MV-4-11 (cell line): ENCODE measurements around the gene MBD6.
A peak's percentile ranks its signal among the peaks of the same experiment; 100 is the strongest.

Source experiments
- DNase-seq: peaks from one replicate; lab custom pipeline; 2025; lab: John Stamatoyannopoulos, UW

The MBD6 gene

DNA sequence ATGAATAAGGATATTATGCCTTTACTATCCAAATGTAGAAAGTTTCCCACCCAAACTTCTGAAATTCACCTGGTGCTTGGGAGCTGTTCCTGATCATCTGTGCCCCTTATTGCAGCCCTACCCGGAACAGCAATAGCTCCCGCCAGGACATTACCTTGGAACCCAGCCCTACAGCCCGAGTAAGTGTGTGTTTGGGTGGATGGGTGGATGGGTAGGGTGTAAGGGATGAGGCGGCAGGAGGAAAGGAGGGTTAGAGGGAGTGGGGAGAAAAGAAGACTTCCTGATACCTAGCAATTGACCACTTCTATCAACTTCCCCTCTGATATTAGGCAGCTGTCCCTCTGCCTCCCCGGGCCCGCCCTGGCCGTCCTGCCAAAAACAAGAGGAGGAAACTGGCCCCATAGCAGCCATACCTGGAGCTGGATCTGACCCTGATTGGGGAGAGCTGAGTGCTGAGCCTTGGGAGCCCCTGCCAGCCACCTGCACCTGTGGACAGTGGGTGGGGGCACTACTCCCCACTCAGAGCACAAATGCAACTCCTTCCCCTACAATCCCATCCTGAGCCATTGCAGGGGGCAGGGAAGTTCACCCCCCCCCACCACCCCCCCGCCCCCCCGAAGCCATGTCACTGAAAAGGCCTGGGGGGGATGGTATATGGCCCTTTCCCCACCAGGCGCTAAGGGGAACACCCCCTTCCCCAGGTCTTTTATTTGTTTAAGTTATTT is 6.4 kb downstream of the MBD6 start:
- DNase-seq, result no peak

DNA sequence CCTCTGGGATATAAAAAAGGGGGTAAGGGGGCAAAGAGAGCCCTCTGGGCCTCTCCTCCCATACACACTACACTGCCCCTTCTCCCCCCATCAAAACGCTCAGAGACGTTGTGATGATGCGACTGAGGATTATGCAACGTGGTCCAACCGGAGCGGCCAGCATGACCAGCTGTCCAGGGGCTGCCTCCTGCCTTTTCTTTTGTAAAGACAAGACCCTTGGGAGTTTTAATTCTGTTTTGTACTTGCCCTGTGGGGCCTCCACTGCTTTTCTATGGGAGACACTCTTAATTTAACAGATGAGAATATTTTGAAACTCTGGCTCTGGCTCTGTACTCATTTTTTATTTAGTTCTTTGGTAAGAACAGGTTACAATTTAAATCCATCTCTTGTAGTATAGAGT is 7.2 kb downstream of the MBD6 start:
- no peak for DNase-seq

GRCh38 chr12:57530396-57531142 is 7.9 kb downstream of the MBD6 start:
- no peak for DNase-seq

- no peak for DNase-seq
Observed at GRCh38 chr12:57531836-57532235, 9.2 kb downstream of the MBD6 start.

DNA sequence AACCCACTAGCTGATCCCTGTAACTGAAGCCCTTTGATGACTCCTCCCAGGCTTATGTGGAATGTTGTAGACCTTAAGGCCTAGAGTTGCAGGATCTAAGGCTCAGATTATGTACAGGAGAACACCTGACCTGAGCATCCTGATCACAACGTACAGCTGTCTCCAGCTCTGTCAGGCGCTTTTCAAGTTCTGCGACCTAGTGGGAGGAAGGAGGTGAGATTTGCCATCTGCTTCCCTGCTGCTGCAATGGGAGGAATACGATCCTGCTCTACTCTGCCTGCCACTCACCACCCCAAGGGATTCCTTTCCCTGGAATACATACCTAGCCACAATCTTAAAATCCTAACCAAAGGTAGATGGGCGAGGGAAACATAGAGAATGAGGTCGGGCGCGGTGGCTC is 10.5 kb downstream of the MBD6 start:
- DNase-seq, result no peak

GRCh38 chr12:57534250-57534649 is 11.6 kb downstream of the MBD6 start:
- DNase-seq, result no peak

- DNase-seq, result no peak
Observed at GRCh38 chr12:57534991-57535543, 12.4 kb downstream of the MBD6 start.

- no peak for DNase-seq
Observed at GRCh38 chr12:57535764-57536596, 13.4 kb downstream of the MBD6 start.

DNA sequence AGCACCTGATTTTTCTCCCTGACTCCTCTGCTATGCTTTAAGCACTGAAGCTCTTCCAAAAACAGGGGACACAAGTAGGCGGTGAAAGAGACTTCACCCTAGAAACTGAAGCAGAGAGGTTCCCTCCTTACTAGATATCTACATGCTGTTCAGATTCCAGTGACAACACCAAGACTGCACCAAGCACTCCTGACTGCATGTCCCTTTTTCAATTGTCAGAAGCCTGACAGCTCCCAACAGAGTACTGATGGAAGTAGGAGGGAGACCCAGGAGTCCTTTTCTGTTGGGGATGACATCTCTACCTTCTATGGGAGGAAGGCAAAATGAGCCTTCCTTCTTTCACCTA is 13.9 kb downstream of the MBD6 start:
- no peak for DNase-seq

GRCh38 chr12:57539134-57539768 is 16.6 kb downstream of the MBD6 start:
- no peak for DNase-seq

GRCh38 chr12:57541001-57541400 is 18.4 kb downstream of the MBD6 start:
- no peak for DNase-seq

DNA sequence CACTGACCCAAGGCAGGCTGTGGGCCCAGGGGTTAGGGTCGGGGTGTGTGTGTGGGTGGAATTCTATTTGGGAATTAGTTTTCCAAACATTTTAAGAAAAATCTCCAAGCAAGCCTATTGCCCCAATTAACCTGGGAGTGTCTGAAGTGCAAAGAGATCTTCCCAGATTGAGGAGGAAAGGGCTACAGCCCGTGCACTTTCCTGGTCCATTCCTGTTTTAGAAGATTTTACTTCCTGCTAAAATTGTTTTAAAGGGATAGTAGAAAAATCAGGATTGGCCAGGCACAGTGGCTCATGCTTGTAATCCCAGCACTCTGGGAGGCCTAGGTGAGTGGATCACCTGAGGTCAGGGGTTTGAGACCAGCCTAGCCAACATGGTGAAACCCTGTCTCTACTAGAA is 19.1 kb downstream of the MBD6 start:
- DNase-seq, result no peak

- DNase-seq, result no peak
Observed at GRCh38 chr12:57543581-57543980, 21.0 kb downstream of the MBD6 start.

DNA sequence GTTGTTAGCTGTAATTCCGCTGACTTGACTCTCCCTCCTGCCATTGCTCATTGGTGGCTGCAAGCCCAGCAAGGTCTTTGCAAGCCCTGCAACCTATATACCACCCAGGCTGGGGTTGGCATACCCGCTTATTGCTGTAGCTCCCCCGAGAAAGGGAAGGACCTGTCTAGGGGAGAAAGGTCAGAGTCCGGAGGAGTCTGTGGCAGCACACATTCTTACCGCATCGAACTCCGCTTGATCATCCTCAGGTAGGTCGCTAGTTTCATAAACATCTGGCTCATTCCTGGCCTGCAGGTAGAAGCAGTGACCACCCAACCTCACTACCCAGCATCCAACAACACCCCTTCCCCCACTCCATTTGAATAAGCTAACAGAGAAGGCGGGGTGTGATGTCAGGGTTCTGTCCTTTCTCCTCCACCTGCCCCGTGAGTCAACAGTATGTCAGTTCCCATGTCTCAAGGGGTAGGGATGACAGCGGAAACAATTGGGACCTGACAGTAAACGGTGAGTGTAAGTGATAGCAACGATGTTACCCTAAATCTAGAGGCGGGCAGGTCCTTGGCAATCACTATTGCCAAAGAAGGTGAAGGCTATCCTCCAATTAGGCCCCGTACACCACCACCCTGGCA is 23.3 kb downstream of the MBD6 start:
- DNase-seq, result no peak

GRCh38 chr12:57546438-57547287 is 24.0 kb downstream of the MBD6 start, which contains the start of gene DCTN2:
Gene DCTN2 (minus strand): TSS chr12:57547192. CDS start chr12:57547063, 129 bp downstream.
- DNase-seq, result peak; percentile 97

DNA sequence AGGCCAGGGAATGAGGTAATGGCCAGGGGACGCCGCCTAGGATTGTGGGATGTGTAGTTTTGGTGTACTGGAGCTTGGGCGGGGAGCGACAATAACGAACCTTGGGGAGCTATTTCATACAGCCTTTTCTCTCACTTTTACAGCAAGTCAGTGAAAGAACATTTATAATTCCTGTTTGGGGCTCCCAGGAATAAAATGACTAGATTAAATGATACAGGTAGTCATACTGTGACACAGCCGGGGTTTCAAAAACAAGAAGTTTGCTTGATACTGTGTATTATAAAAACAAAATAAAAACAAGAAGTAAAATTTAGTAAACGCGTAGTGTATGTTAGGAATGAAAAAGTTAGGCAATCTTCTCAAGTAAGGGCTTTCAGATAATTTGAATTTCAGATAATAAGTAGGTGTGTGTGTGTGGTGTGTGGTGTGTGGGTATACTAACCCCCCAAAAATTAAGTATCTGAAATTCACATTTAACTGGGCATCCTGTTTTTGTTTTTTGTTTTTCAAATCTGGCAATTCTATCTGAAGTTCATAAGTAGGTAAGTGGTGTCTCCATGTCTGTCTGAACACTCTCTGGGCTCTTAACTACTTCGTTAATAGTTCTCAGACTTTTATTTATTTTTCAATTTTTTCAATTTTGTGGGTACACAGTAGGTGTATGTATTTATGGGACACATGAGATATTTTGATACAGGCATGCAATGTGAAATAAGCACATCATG is 24.8 kb downstream of the MBD6 start:
- DNase-seq, result no peak

- no peak for DNase-seq
Observed at GRCh38 chr12:57548013-57548315, 25.3 kb downstream of the MBD6 start.

GRCh38 chr12:57548488-57548887 is 25.9 kb downstream of the MBD6 start:
- DNase-seq, result no peak

DNA sequence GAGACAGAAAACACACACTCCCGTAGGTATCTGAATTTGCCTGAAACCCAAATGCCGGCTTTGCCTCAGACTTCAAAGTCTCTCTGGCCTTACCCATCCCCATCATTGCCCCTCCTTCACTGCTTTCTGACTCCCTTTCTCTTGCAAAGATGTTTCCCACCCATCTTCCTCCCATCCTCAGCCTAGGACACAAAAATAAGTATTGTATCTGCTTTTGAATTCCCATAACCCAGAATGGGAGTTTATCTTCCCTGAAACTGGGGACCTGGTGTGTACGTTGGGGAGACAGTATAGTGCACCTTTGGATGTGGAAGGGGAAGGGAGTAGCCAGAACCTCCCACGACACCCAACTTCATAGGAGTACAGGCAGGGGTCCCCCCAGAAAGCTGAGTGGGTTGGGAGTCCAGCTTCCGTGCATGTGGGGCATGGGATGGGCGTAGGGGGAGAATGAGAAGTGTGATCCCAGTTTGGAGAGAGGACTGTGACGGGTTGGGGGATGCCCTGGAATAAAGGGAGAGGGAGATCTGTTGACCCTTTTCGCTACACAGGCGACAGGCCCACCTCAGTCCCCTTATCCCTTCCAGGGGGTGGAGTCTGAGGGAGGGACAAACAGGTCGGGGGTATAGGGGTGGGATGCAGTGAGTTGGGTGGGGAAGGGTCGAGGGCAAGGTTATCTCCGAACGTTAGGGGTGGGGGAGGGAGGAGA is 26.7 kb downstream of the MBD6 start:
- no peak for DNase-seq
